ENCODE data around the gene PKHD1.

PKHD1 gene

GRCh38 chr6:52055451-52055850 is 32.0 kb downstream of the PKHD1 start:
- in situ Hi-C loops (cut with MboI; ENCODE audit: low pct_unique_long_range_greater_than_20kb, low sequenced_read_pairs, unreplicated experiment) = loop anchor here (25.0 kb wide), 1 partner anchor 182 kb away; the partner anchor contains the start of gene IL17F
- no peak for TF ChIP-seq CTCF (IDR thresholded peaks at IDR 0.05; ENCODE audit: extremely low read depth, insufficient read depth, missing control alignments)
- no peak for DNase-seq (ENCODE audit: low spot score)

GRCh38 chr6:52053038-52053695 is 34.2 kb downstream of the PKHD1 start:
- no peak for DNase-seq (ENCODE audit: low spot score)
- TF ChIP-seq CTCF (IDR thresholded peaks at IDR 0.05; ENCODE audit: extremely low read depth, insufficient read depth, missing control alignments) = no peak
- in situ Hi-C loops (cut with MboI; ENCODE audit: low pct_unique_long_range_greater_than_20kb, low sequenced_read_pairs, unreplicated experiment) = loop anchor here (25.0 kb wide), 1 partner anchor 184 kb away; the partner anchor contains the start of gene IL17F

GRCh38 chr6:52050051-52050405 is 37.4 kb downstream of the PKHD1 start:
- TF ChIP-seq CTCF (IDR thresholded peaks at IDR 0.05; ENCODE audit: extremely low read depth, insufficient read depth, missing control alignments) = no peak
- in situ Hi-C loops (cut with MboI; ENCODE audit: low pct_unique_long_range_greater_than_20kb, low sequenced_read_pairs, unreplicated experiment) = loop anchor here (25.0 kb wide), 1 partner anchor 187 kb away; the partner anchor contains the start of gene IL17F
- no peak for DNase-seq (ENCODE audit: low spot score)

GRCh38 chr6:52049252-52050050 is 38.0 kb downstream of the PKHD1 start:
- in situ Hi-C loops (cut with MboI; ENCODE audit: low pct_unique_long_range_greater_than_20kb, low sequenced_read_pairs, unreplicated experiment) = loop anchor here (25.0 kb wide), 1 partner anchor 188 kb away; the partner anchor contains the start of gene IL17F
- peak; percentile 21 for DNase-seq (ENCODE audit: low spot score)
- peak; percentile 69 for TF ChIP-seq CTCF (IDR thresholded peaks at IDR 0.05; ENCODE audit: extremely low read depth, insufficient read depth, missing control alignments)

- DNase-seq (ENCODE audit: low spot score) = no peak
- TF ChIP-seq CTCF (IDR thresholded peaks at IDR 0.05; ENCODE audit: extremely low read depth, insufficient read depth, missing control alignments) = no peak
- in situ Hi-C loops (cut with MboI; ENCODE audit: low pct_unique_long_range_greater_than_20kb, low sequenced_read_pairs, unreplicated experiment) = no loop called here
These were observed 41.0 kb downstream of the PKHD1 start for GRCh38 chr6:52046456-52046855.

- in situ Hi-C loops (cut with MboI; ENCODE audit: low pct_unique_long_range_greater_than_20kb, low sequenced_read_pairs, unreplicated experiment) = no loop called here
- no peak for DNase-seq (ENCODE audit: low spot score)
- TF ChIP-seq CTCF (IDR thresholded peaks at IDR 0.05; ENCODE audit: extremely low read depth, insufficient read depth, missing control alignments) = no peak
These were observed 41.9 kb downstream of the PKHD1 start for GRCh38 chr6:52045481-52045880.
